KG1 (cell line): ENCODE results near the gene CHRD.
"Not testable (repeated sequence)": the region's sequence is repeated elsewhere in the genome, so short reads cannot be mapped to it uniquely, and the experiment has no call there.

Source experiments
- DNase-seq: peaks from one replicate; lab custom pipeline; 2025; lab: John Stamatoyannopoulos, UW

The CHRD gene

DNA sequence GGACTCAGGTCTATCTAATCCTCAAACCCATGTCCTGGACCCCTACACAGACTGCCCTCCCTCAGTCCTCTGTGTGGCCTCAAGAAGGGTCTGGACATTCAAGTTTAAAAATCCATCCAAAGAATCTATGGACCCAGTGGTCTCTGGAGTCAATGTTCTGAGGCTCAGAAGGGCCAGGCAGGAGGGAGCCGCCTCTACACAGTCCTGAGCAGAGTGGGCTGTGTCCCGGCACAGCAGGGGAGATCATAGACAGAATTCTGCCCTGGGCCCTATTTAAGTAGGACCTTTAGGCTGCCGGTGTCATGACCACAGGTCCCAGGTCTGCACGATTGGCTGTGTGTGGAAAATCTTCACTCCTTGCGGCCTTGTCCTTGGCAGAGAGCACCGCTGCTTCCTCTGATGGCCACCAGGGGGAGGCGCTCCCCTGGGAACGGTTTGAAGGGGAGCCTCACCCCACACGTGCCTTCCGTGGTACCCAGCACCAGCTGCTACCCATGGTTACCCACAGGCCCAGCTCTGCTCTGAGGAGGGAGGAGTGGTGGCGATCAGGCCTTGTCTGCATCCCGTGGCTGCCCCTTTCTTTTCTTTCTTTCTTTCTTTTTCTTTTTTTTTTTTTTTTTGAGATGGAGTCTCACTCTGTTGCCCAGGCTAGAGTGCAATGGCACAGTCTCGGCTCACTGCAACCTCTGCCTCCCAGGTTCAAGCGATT, 37.9 kb downstream of the CHRD start:
- peak; percentile 12 for DNase-seq

DNA sequence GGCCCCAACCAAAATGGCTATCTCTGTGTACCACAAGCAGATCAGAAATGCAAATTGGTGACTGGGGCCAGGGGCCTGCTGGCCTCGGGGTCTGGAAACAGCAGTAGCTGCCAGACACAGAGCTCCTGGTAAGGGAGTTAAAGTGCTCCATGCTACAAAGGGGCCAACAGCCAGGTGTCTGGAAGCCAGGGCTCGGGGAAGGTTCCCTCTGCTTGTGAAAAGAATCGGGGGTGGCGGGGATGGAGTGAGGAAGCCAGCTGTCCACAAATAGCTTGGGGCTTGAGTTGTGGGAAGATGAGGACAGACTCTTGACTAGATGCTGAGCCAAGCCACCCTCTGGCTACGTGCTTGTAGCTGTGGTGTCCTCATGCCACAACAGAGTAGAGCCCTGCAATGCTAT, 39.3 kb downstream of the CHRD start:
- no peak for DNase-seq

DNA sequence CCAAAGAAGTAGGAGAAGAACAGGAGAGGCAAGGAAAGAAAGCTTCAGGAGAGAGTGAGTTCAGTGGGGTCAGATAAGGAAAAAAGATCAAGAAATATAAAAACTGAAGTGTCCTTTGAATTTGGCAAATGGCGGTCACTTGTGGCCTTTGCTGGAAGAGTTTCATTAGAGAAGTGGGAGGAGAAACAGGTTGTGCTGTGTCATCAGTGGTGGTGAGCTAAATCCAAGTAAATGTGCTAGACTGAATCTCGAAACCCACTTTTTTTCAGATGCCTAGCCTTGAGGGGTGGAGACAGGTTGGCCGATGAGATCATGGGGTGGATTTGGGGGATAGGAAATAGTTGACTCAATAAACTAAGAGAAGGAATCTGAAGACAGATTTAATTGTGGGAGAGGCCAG, 43.7 kb downstream of the CHRD start:
- no peak for DNase-seq

DNA sequence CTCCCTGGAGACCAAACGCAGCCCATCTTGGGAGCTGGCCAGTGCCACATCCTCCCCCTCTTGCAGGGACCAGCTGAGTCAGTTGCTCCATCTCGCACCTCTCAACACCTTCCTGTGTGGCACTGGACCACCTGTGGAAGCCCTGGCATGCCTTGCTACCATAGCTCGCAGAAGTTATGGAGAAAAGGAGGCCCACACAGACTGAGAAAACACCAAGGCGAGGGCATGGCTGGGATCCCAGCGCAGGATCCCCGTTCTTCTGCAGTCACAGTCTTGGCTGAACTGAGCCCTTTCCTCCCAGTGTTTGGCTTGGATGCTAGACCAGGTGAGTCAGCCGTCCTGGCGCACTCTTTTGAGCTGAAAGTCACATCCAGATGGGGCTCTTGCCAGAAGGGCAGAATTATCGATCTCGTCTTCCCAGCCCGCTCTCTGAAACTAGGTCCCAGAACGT, 46.9 kb downstream of the CHRD start:
- DNase-seq = no peak

DNA sequence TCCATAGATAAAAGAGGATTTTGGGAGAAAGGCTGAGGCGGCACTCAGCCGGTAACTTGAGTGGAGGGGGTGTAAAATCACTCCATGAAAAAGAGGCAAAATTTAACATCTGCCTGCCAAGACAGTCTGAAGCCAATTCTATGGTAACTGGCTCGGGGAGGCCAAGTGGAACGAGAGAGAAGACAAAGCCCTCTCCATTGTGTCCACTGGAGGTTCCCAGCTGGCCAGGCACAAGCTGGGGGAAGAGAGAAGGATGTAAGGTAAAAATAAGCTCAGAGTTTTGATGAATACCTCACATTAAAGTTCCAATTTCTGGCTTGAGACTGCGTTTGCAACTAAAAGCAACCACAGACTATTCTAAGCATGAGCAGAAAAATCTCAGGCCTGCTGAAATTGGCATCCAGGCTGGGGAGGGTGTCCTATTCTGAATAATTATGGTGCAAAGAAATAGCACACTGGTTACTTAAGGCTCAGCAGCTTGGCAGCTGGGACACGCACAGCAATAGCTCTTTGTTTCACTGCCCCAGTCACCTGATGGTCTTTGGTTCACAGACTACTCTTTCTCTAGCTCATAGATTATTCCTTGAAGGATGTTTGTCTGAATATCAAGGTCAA, 48.8 kb downstream of the CHRD start:
- DNase-seq = no peak

DNA sequence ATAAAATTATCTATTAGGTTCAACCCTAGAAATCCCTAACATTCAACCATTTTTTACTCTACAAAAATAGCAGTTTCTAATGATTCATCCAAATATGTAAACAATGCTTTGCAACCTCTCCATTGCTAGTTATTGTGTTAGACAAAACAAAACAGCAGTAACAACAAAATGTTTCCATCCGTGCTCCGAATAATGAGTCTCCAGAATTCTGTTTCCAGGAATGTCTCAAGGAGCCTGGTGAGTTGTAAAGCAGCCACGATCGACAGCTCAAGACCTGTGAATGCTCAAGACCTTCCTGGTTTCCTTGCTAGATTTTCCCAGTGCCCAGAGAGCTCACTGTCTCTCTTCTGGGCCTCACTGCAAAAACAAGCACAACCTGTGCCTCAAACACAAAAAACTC, 49.9 kb downstream of the CHRD start:
- DNase-seq = no peak

DNA sequence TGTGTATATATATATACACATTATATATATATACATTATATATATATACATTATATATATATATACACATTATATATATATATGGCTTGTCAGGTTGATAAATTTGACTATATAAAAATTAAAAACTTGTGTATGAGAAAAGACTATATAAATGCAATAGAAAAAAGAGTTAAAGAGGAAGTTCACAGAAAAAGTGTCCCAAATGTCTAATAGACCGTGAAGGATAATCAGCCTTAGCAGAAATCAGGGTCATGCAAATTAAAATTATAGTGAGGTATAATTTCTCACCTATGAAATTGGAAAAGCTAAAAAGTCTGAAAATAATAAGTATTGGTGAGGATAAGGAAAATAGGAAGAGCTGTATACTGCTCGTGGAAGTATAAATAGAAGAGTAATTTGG, 51.1 kb downstream of the CHRD start:
- DNase-seq = no peak

DNA sequence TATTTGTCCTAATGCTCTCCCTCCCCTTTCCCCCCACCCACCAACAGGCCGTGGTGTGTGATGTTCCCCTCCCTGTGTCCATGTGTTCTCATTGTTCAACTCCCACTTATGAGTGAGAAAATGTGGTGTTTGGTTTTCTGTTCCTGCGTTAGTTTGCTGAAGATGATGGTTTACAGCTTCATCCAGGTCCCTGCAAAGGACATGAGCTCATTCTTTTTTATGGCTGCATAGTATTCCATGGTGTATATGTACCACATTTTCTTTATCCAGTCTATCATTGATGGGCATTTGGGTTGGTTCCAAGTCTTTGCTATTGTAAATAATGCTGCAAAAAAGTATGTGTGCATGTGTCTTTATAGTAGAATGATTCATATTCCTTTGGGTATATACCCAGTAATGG, 53.3 kb downstream of the CHRD start:
- DNase-seq = not testable (repeated sequence)

DNA sequence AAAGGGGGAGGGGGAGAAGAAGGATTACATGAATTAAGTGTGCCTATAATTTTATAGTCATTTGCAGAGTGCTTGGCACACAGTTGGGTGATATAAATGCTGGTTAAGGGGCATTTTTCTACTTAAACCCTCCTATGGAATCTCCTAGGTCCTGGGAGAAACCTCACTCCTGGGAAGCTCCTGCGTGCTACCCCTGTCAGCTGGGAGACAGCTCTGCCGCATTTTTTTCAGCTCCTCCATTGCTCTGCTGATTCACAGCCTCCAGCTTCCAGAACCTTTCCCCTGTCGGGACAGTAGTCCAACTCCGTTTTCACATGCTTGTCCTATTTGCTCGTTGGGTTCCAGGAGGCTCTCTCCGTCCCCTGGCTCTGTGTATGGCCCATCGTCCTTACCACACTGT, 59.2 kb downstream of the CHRD start:
- DNase-seq = no peak
